HepG2 (cell line): Measurements from ENCODE around the gene DENND2D. TPM values are rescaled to one million over a fixed set of nuclear protein-coding genes. Genes with fewer than 3 reads are reported as not detected.
A peak's percentile ranks its signal among the peaks of the same experiment; 100 is the strongest.

Experiments
- ATRX ChIP-seq: sonication (generic); formaldehyde crosslinking; IDR thresholded peaks from 2 replicates; pipeline ENCODE4 v1.4.0; 2020; ENCODE audit warnings: missing genetic modification reagents, borderline replicate concordance
- GTF3A ChIP-seq: sonication (generic); formaldehyde crosslinking; conservative IDR thresholded peaks from 2 replicates; pipeline ENCODE4 v1.4.0; 2020; ENCODE audit warnings: mild to moderate bottlenecking, missing genetic modification reagents
- HDAC1 ChIP-seq: sonication (generic); formaldehyde crosslinking; IDR thresholded peaks from 2 replicates; pipeline ENCODE4 v1.5.1; 2020; ENCODE audit warnings: mild to moderate bottlenecking, missing genetic modification reagents
- HNRNPK ChIP-seq: fragments of 200-400 bp; formaldehyde crosslinking; IDR thresholded peaks from 2 replicates; pipeline ENCODE4 v1.6.1; 2018; ENCODE audit warnings: low read length, low read depth, moderate library complexity, mild to moderate bottlenecking; ENCODE audit not compliant: poor library complexity, severe bottlenecking
- HOXA9 ChIP-seq: sonication (generic); formaldehyde crosslinking; IDR thresholded peaks from 2 replicates; pipeline ENCODE4 v1.8.1; 2022; ENCODE audit warnings: missing genetic modification reagents, mild to moderate bottlenecking, moderate library complexity, borderline replicate concordance
- MEIS1 ChIP-seq: sonication (generic); formaldehyde crosslinking; IDR thresholded peaks from 2 replicates; pipeline ENCODE4 v1.9.0; 2021; ENCODE audit warnings: mild to moderate bottlenecking, missing genetic modification reagents, moderate library complexity, borderline replicate concordance
- MEIS2 ChIP-seq: sonication (generic); formaldehyde crosslinking; IDR thresholded peaks from 2 replicates; pipeline ENCODE4 v1.9.0; 2021; ENCODE audit warnings: mild to moderate bottlenecking, missing genetic modification reagents
- NFRKB ChIP-seq: fragments of 450-650 bp; IDR thresholded peaks from 2 replicates; pipeline ENCODE4 v1.6.1; 2017
- PHF20 ChIP-seq: sonication (generic); formaldehyde crosslinking; IDR thresholded peaks from 2 replicates; pipeline ENCODE4 v1.5.0; 2020; ENCODE audit warnings: mild to moderate bottlenecking, missing genetic modification reagents
- SMAD3 ChIP-seq: sonication (generic); formaldehyde crosslinking; IDR thresholded peaks from 2 replicates; pipeline ENCODE4 v1.4.0; 2020; ENCODE audit warnings: missing genetic modification reagents
- SP2 ChIP-seq: sonication (generic); formaldehyde crosslinking; IDR thresholded peaks from 2 replicates; pipeline ENCODE4 v1.5.1; 2020; ENCODE audit warnings: mild to moderate bottlenecking, missing genetic modification reagents
- THAP11 ChIP-seq: IDR thresholded peaks from 2 replicates; pipeline ENCODE4 v1.6.1; 2016; ENCODE audit warnings: missing biosample characterization, missing genetic modification reagents
- TOE1 ChIP-seq: sonication (generic); formaldehyde crosslinking; IDR thresholded peaks from 2 replicates; pipeline ENCODE4 v1.4.0; 2020; ENCODE audit warnings: mild to moderate bottlenecking, missing genetic modification reagents
- TP53 ChIP-seq: sonication (generic); formaldehyde crosslinking; conservative IDR thresholded peaks from 2 replicates; pipeline ENCODE4 v1.4.0; 2020; ENCODE audit warnings: missing genetic modification reagents
- YY1 ChIP-seq: IDR thresholded peaks from 2 replicates; pipeline ENCODE4 v1.6.1; 2011; ENCODE audit warnings: low read length, low read depth, moderate library complexity, mild to moderate bottlenecking; ENCODE audit not compliant: insufficient read depth, insufficient replicate concordance
- ZC3H13 ChIP-seq: sonication (generic); formaldehyde crosslinking; IDR thresholded peaks from 2 replicates; pipeline ENCODE4 v1.8.1; 2023; ENCODE audit warnings: mild to moderate bottlenecking, missing genetic modification reagents, moderate library complexity
- ZNF292 ChIP-seq: sonication (generic); formaldehyde crosslinking; IDR thresholded peaks from 2 replicates; pipeline ENCODE4 v1.8.1; 2022; ENCODE audit warnings: mild to moderate bottlenecking, low read depth, missing genetic modification reagents, borderline replicate concordance
- ZNF430 ChIP-seq: sonication (generic); formaldehyde crosslinking; IDR thresholded peaks from 2 replicates; pipeline ENCODE4 v1.9.0; 2021; ENCODE audit warnings: mild to moderate bottlenecking, missing genetic modification reagents
- ZNF619 ChIP-seq: sonication (generic); formaldehyde crosslinking; IDR thresholded peaks from 2 replicates; pipeline ENCODE4 v1.4.0; 2020; ENCODE audit warnings: mild to moderate bottlenecking, missing genetic modification reagents
- ZSCAN30 ChIP-seq: sonication (generic); formaldehyde crosslinking; IDR thresholded peaks from 2 replicates; pipeline ENCODE4 v1.5.0; 2020; ENCODE audit warnings: mild to moderate bottlenecking, missing genetic modification reagents
- polyA plus RNA-seq, 8 experiments: library from polyadenylated mRNA; depleted of rRNA in 3 of 8; stranded (reverse) in 7 of 8; unstranded in 1 of 8; fragments of >200 nt; fragmentation: Illumina TruSeq in 4 of 8; extraction: Trizol in 4 of 8; gene quantifications; 2 replicates each; pipeline versions ENCODE4 v1.2.1 to v1.2.3, GENCODE V29; 2011 to 2016; ENCODE audit warnings: low read depth in 4 of 8, missing spikeins in 1 of 8, mixed read lengths in 1 of 8; ENCODE audit not compliant: insufficient read depth in 1 of 8
- total RNA-seq, 5 experiments: library from RNA; depleted of rRNA; stranded (reverse); fragments of >200 nt; fragmentation: Illumina TruSeq; extraction: Trizol; gene quantifications; 2 replicates each; pipeline ENCODE4 v1.2.3, GENCODE V29; 2016; ENCODE audit warnings: low read depth in 1 of 5
- TF ChIP-seq, protein P1 (sequence below): sonication (generic); formaldehyde crosslinking; IDR thresholded peaks from 2 replicates; pipeline ENCODE4 v1.9.0; 2022; ENCODE audit warnings: low read depth, missing genetic modification reagents
- TF ChIP-seq, protein P2 (sequence below): IDR thresholded peaks from 2 replicates; pipeline ENCODE4 v1.6.1; 2016

DENND2D gene
- total and polyA plus RNA-seq, 2 of the 13 experiments (the other 11 are each of a cell fraction or from before 2014, with no cell fraction given), result 0.04 TPM; not detected in 1

DNA sequence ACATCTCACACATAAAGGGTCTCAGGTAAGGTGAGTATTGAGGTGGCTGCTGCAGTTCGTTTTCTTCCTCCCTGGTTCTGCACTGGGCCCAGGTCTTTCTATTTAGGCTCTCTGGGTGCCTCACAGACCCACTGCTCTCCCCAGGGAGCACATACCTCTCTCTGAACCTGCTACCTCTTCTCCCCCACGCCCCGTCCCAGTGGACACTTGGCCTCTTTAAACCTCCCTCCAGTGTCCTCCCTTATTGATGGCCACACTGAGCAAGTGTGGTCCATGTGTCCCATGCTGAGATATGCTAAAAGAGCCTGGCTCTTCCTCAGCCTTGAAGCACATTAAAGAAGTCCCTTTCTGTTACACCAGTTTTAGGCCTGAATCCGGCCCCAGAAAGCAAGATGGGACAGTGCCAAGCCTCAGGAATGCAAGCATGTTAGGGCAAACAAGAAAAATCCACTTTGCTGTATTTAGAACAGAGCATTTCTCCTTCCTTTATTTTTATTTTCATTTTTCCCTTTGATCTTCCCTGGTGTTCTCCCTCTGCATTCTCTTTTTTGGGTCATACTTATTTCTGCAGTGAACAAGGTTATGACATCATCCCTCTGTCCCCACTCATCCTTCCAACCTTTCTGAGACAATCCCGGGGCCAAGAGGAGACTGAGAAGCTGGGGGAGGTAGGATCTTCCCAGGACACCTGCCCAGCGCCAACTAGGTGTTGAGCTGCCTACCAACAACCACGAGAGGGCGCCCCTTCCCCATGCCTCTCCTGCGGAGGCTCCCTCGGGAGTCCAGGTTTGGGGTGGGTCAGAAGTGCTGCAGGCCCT is 22.1 kb upstream of the DENND2D start (continued):
- TF ChIP-seq YY1, result no peak
- TF ChIP-seq ATRX (CRISPR knock-in tag), result no peak
- no peak for TF ChIP-seq HOXA9 (CRISPR knock-in tag)
- TF ChIP-seq, protein P1, sequence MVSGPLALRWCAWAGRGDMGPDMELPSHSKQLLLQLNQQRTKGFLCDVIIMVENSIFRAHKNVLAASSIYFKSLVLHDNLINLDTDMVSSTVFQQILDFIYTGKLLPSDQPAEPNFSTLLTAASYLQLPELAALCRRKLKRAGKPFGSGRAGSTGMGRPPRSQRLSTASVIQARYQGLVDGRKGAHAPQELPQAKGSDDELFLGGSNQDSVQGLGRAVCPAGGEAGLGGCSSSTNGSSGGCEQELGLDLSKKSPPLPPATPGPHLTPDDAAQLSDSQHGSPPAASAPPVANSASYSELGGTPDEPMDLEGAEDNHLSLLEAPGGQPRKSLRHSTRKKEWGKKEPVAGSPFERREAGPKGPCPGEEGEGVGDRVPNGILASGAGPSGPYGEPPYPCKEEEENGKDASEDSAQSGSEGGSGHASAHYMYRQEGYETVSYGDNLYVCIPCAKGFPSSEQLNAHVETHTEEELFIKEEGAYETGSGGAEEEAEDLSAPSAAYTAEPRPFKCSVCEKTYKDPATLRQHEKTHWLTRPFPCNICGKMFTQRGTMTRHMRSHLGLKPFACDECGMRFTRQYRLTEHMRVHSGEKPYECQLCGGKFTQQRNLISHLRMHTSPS (CRISPR knock-in tag), result no peak
- TF ChIP-seq ZC3H13 (CRISPR knock-in tag), result no peak
- TF ChIP-seq GTF3A (CRISPR knock-in tag), result no peak
- TF ChIP-seq PHF20 (CRISPR knock-in tag), result no peak
- no peak for TF ChIP-seq SMAD3 (CRISPR knock-in tag)
- peak; percentile 41; the same call in 1 of the 2 replicates for TF ChIP-seq ZNF619 (CRISPR knock-in tag)
- no peak for TF ChIP-seq ZNF292 (CRISPR knock-in tag)
- no peak for TF ChIP-seq ZNF430 (CRISPR knock-in tag)
- TF ChIP-seq TOE1 (CRISPR knock-in tag), result no peak
- TF ChIP-seq, protein P2, sequence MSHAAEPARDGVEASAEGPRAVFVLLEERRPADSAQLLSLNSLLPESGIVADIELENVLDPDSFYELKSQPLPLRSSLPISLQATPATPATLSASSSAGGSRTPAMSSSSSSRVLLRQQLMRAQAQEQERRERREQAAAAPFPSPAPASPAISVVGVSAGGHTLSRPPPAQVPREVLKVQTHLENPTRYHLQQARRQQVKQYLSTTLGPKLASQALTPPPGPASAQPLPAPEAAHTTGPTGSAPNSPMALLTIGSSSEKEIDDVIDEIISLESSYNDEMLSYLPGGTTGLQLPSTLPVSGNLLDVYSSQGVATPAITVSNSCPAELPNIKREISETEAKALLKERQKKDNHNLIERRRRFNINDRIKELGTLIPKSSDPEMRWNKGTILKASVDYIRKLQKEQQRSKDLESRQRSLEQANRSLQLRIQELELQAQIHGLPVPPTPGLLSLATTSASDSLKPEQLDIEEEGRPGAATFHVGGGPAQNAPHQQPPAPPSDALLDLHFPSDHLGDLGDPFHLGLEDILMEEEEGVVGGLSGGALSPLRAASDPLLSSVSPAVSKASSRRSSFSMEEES (CRISPR knock-in tag), result no peak
- TF ChIP-seq HNRNPK, result no peak
- TF ChIP-seq MEIS1 (CRISPR knock-in tag), result no peak
- TF ChIP-seq HDAC1 (CRISPR knock-in tag), result no peak
- no peak for TF ChIP-seq MEIS2
- TF ChIP-seq ZSCAN30 (CRISPR knock-in tag), result 0 out of 2 replicates have a peak, but pooled peaks have one; percentile 50
- no peak for TF ChIP-seq TP53 (CRISPR knock-in tag)
- peak; percentile 40; the same call in 1 of the 2 replicates for TF ChIP-seq THAP11
- TF ChIP-seq SP2 (CRISPR knock-in tag), result no peak
- TF ChIP-seq NFRKB, result no peak
